A673 (cell line): ENCODE data around the gene KAZN.

Experiments used
- CTCF ChIP-seq: fragments of 300-800, 200-600 bp; sonication (generic); conservative IDR thresholded peaks from 2 replicates; pipeline ENCODE4 v1.5.1; 2017; ENCODE audit warnings: low read depth, mild to moderate bottlenecking, antibody characterized with exemption, low read length, moderate library complexity, mixed read lengths
- EZH2 ChIP-seq: fragments of 200-600 bp; sonication (generic); IDR thresholded peaks from 2 replicates; pipeline ENCODE4 v1.6.1; 2017; ENCODE audit warnings: borderline replicate concordance, low read depth, mild to moderate bottlenecking, mixed read lengths, antibody characterized with exemption, low read length; ENCODE audit not compliant: poor library complexity, severe bottlenecking

GRCh38 chr1:15104768-15105167, 506.3 kb downstream of the KAZN start:
- TF ChIP-seq CTCF = no peak
- no peak for TF ChIP-seq EZH2
